Measurements from ENCODE around the gene NEXN. TPM values are rescaled to one million over a fixed set of nuclear protein-coding genes. Genes with fewer than 3 reads are reported as not detected.

NEXN gene
- total and polyA plus RNA-seq, 9 donors = 2.4 to 66.2 (median 13.3) TPM

- WGBS, 3 donors = 7 to 21% (median 13%) methylated on average over 7 of the region's 7 CpGs
- DNase-seq = no peak
- H3K4me1 ChIP-seq (ENCODE audit: insufficient read depth) = no peaks in the 10 kb centered on the region
Observed at GRCh38 chr1:77889671-77890070, 1.2 kb downstream of the NEXN start.

GRCh38 chr1:77891200-77891599, 2.8 kb downstream of the NEXN start:
- DNase-seq = no peak
- no peak for TF ChIP-seq EP300 (IDR thresholded peaks at IDR 0.05)
- TF ChIP-seq, protein P1, sequence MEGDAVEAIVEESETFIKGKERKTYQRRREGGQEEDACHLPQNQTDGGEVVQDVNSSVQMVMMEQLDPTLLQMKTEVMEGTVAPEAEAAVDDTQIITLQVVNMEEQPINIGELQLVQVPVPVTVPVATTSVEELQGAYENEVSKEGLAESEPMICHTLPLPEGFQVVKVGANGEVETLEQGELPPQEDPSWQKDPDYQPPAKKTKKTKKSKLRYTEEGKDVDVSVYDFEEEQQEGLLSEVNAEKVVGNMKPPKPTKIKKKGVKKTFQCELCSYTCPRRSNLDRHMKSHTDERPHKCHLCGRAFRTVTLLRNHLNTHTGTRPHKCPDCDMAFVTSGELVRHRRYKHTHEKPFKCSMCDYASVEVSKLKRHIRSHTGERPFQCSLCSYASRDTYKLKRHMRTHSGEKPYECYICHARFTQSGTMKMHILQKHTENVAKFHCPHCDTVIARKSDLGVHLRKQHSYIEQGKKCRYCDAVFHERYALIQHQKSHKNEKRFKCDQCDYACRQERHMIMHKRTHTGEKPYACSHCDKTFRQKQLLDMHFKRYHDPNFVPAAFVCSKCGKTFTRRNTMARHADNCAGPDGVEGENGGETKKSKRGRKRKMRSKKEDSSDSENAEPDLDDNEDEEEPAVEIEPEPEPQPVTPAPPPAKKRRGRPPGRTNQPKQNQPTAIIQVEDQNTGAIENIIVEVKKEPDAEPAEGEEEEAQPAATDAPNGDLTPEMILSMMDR (IDR thresholded peaks at IDR 0.05) = no peak
- TF ChIP-seq POLR2A (IDR thresholded peaks at IDR 0.05) = no peak

More at GRCh38 chr1:77889671-77890070, 1.2 kb downstream of the NEXN start:
- TF ChIP-seq EP300 (IDR thresholded peaks at IDR 0.05) (no peak), POLR2A (IDR thresholded peaks at IDR 0.05) (no peak)
- TF ChIP-seq, protein P1 (IDR thresholded peaks at IDR 0.05) = no peak
- H3K4me3 ChIP-seq = peak overlapping the region; percentile 88
- intact Hi-C loops (cut with DNase I) = no loop called here
- no peaks in the 10 kb centered on the region for H3K9me3 ChIP-seq
- H3K36me3 ChIP-seq = no peaks in the 10 kb centered on the region
- no peaks in the 10 kb centered on the region for H3K27me3 ChIP-seq
- no peak overlapping the region for H3K27ac ChIP-seq

GRCh38 chr1:77899647-77900320, 11.4 kb downstream of the NEXN start:
- 67 to 69% (median 68%) methylated on average over 4 of the region's 4 CpGs for WGBS, 3 donors
- Histone ChIP-seq H3K27ac (no peak overlapping the region), H3K9me3 (no peaks in the 10 kb centered on the region), H3K27me3 (no peaks in the 10 kb centered on the region), H3K4me3 (no peak overlapping the region), H3K4me1 (ENCODE audit: insufficient read depth) (no peaks in the 10 kb centered on the region), H3K36me3 (no peaks in the 10 kb centered on the region)
- DNase-seq = no peak
- TF ChIP-seq, protein P1 (IDR thresholded peaks at IDR 0.05) = no peak
- TF ChIP-seq POLR2A (IDR thresholded peaks at IDR 0.05) = no peak
- TF ChIP-seq EP300 (IDR thresholded peaks at IDR 0.05) = no peak
- intact Hi-C loops (cut with DNase I) = no loop called here

More at GRCh38 chr1:77891200-77891599, 2.8 kb downstream of the NEXN start:
- H3K27me3 ChIP-seq = no peaks in the 10 kb centered on the region
- no peaks in the 10 kb centered on the region for H3K36me3 ChIP-seq
- no peak overlapping the region for H3K4me3 ChIP-seq
- 88 to 100% (median 98%) methylated on average over 1 of the region's 1 CpG for WGBS, 3 donors
- H3K9me3 ChIP-seq = no peaks in the 10 kb centered on the region
- no peaks in the 10 kb centered on the region for H3K4me1 ChIP-seq (ENCODE audit: insufficient read depth)
- H3K27ac ChIP-seq = no peak overlapping the region
- intact Hi-C loops (cut with DNase I) = no loop called here

DNA sequence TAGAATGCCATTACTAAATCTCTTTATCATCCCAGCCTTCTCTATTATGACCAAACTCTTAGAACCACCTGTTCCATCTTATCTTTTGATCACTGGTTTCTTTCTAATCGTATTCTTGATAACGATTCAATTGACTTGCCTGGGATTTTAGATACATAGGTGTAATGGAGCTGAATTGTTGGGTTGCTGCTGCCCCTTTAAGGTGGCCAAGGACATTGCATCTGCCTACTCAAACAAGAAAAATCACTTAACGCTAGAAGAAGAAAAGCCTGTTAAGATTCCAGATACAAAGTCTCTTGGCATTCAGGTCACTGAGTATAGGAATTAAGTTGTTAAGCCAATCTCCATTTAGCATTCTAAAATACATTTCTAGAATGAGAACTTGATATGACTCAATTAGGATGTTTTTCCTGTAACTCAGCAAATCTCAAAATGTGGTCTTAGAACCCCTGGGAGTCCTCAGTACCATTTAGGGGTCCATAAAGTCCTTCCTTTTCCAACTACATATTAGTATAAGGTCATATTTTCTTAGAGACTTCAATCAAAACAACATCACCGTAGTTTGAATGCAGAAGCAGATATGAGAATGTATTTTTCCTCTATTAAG, 12.4 kb downstream of the NEXN start:
- H3K27ac ChIP-seq = no peak overlapping the region
- H3K4me3 ChIP-seq = no peak overlapping the region
- intact Hi-C loops (cut with DNase I) = no loop called here
- no peaks in the 10 kb centered on the region for H3K27me3 ChIP-seq
- no peaks in the 10 kb centered on the region for H3K36me3 ChIP-seq
- no peaks in the 10 kb centered on the region for H3K4me1 ChIP-seq (ENCODE audit: insufficient read depth)
- TF ChIP-seq, protein P1 (IDR thresholded peaks at IDR 0.05) = peak; percentile 32 to 59 (median 57)
- no peak for TF ChIP-seq POLR2A (IDR thresholded peaks at IDR 0.05)
- peak in 2 of 5 donors; percentile 25 to 43 for DNase-seq
- no peaks in the 10 kb centered on the region for H3K9me3 ChIP-seq
- 9 to 16% (median 15%) methylated on average over 4 of the region's 4 CpGs for WGBS, 3 donors
